Stomach (tissue), 9 donors: ENCODE results near the gene FAN1. TPM values are rescaled to one million over a fixed set of nuclear protein-coding genes. Genes with fewer than 3 reads are reported as not detected.

Experiments used
- DNase-seq, 2 donors: peaks; one replicate each; pipeline versions ENCODE4 v3.0.0 to v3.0.0-alpha.2; 2013 to 2019
- H3K27ac ChIP-seq, 5 donors: fragments of 200-600 bp in 4 of 5; sonication (generic) in 4 of 5; one replicate each; pipeline ENCODE4 v1.5.1; 2013 to 2019; ENCODE audit warnings: mild to moderate bottlenecking in 1 of 5, moderate library complexity in 1 of 5
- H3K27me3 ChIP-seq, 3 donors: fragments of 200-600 bp; sonication (generic); one replicate each; pipeline ENCODE4 v1.5.1; 2017 to 2019; ENCODE audit warnings: mixed run types in 1 of 3
- H3K36me3 ChIP-seq, 4 donors: fragments of 200-600 bp; sonication (generic); 1 replicate in 3 of 4; 2 replicates in 1 of 4; pipeline ENCODE4 v1.5.1; 2016 to 2019
- H3K4me1 ChIP-seq, 4 donors: fragments of 200-600 bp; sonication (generic); one replicate each; pipeline ENCODE4 v1.5.1; 2016 to 2019
- H3K4me3 ChIP-seq, 4 donors: fragments of 200-600 bp; sonication (generic) in 3 of 4; one replicate each; pipeline ENCODE4 v1.5.1; 2016 to 2019; ENCODE audit warnings: mild to moderate bottlenecking in 1 of 4
- H3K9me3 ChIP-seq, 4 donors: fragments of 200-600 bp; sonication (generic); one replicate each; pipeline ENCODE4 v1.5.1; 2016 to 2019
- CTCF ChIP-seq, 7 experiments: fragments of 450-650 bp in 4 of 7; fragments of 200-600 bp in 3 of 7; sonication (generic) in 3 of 7; IDR thresholded peaks; one replicate each; pipeline ENCODE4 v1.5.1; 2016 to 2019; ENCODE audit warnings: antibody characterized with exemption in 7 of 7, control low read depth in 2 of 7, mild to moderate bottlenecking in 1 of 7
- EP300 ChIP-seq: sonication (generic); formaldehyde crosslinking; IDR thresholded peaks from one replicate; pipeline ENCODE4 v1.6.1; 2017; ENCODE audit warnings: antibody characterized with exemption
- POLR2A ChIP-seq, 4 donors: fragments of 450-650 bp; IDR thresholded peaks; one replicate each; pipeline ENCODE4 v1.6.1; 2016; ENCODE audit warnings: antibody characterized with exemption in 4 of 4, control low read depth in 2 of 4, mild to moderate bottlenecking in 1 of 4, moderate library complexity in 1 of 4
- POLR2AphosphoS5 ChIP-seq, 3 donors: sonication (generic); formaldehyde crosslinking; IDR thresholded peaks; one replicate each; pipeline ENCODE4 v1.6.1; 2016; ENCODE audit warnings: antibody characterized with exemption in 3 of 3
- WGBS, 5 donors: extraction: QIAGEN DNeasy Blood & Tissue Kit in 3 of 5; methylation state at CpG; one replicate each; pipeline versions ENCODE4 v1.1.5 to v1.1.7; 2013 to 2018; 5-methylcytosine and 5-hydroxymethylcytosine counted together
- intact Hi-C: fragments of 100-400 bp; cut with DNase I; formaldehyde crosslinking; loops from one replicate; pipeline ENCODE4 v1.15.1; 2023; ENCODE audit warnings: low total_unique reads
- polyA plus RNA-seq, 3 donors: library from polyadenylated mRNA; stranded (reverse); fragments of 200-250 nt; gene quantifications; one replicate each; pipeline ENCODE4 v1.2.3, GENCODE V29; 2013
- total RNA-seq, 5 donors: library from RNA; depleted of rRNA; stranded (reverse); fragments of >200 nt; gene quantifications; one replicate each; pipeline versions ENCODE4 v1.1.0 to v1.2.3, GENCODE V29; 2014 to 2016
- donor health status: healthy with polysubstance abuse.
- donor health status: Bipolar disorder and iron deficiency.
- donor health status: healthy.

The FAN1 gene
- total and polyA plus RNA-seq, 8 donors: 5.7 to 83.0 (median 20.1) TPM

DNA sequence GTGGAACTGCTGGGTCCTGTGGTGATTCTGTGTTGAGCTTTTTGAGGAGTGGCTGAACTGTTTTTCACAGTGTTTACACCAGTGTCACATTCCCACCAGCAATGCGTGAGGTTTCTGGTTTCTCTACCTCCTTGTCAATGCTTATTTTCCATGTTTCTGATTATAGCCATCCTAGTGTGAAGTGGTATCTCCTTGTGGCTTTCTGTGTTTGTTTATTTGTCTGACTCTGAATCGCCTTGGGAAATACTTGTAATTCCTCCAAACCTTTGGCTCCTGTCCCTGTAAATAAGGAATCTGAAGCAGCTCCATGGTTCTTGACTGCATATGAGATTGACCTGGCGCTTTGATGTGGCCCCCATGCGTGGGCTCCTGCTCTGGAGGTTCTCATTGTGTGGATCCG, 20.6 kb downstream of the FAN1 start:
- DNase-seq: no peak
- intact Hi-C loops: no loop called here
- Histone ChIP-seq H3K27me3 (no peaks in the 10 kb centered on the region), H3K4me3 (no peak overlapping the region), H3K9me3 (no peaks in the 10 kb centered on the region), H3K36me3 (peaks cover 51 to 98% (median 95%) of the 10 kb centered on the region in 4 donors), H3K27ac (no peak overlapping the region), H3K4me1 (peaks cover 16 to 34% (median 21%) of the 10 kb centered on the region in 4 donors)
- TF ChIP-seq POLR2AphosphoS5 (IDR thresholded peaks at IDR 0.05) (no peak), CTCF (IDR thresholded peaks at IDR 0.05) (no peak), POLR2A (IDR thresholded peaks at IDR 0.05) (no peak), EP300 (no peak)
- 69 to 85% (median 75%) methylated on average over 5 of the region's 5 CpGs for WGBS, 5 donors

- Histone ChIP-seq H3K27me3 (no peaks in the 10 kb centered on the region), H3K4me3 (no peak overlapping the region), H3K36me3 (peaks cover 51 to 93% (median 91%) of the 10 kb centered on the region in 4 donors), H3K4me1 (peaks cover 16 to 34% (median 21%) of the 10 kb centered on the region in 4 donors), H3K9me3 (no peaks in the 10 kb centered on the region), H3K27ac (no peak overlapping the region)
- 90 to 95% (median 93%) methylated on average over 9 of the region's 9 CpGs for WGBS, 5 donors
- TF ChIP-seq POLR2A (IDR thresholded peaks at IDR 0.05) (no peak), EP300 (no peak), CTCF (IDR thresholded peaks at IDR 0.05) (no peak), POLR2AphosphoS5 (IDR thresholded peaks at IDR 0.05) (no peak)
- intact Hi-C loops: no loop called here
- no peak for DNase-seq
Observed at GRCh38 chr15:30925686-30926085, 22.0 kb downstream of the FAN1 start.

DNA sequence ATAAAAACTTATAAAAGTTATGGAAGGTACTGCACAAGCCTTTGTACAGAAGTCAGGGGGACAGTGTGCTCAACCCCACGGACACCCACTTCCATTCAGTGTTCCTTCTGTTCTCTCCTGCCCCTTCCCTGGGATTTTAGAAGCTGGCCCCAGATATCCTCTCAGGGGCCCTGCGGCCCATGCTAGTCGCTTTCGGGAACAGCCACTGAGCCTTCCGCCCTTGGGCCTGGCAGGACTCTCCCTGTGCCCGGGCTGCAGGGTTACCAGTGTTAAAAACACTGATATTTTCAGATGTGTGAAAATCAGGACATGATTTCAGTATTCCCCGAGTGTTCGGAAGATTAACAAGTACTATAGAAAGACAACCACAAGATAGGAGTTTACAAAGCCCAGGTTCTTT, 22.4 kb downstream of the FAN1 start:
- H3K4me1 ChIP-seq: peaks cover 16 to 31% (median 20%) of the 10 kb centered on the region in 4 donors
- H3K4me3 ChIP-seq: no peak overlapping the region
- no peak overlapping the region for H3K27ac ChIP-seq
- intact Hi-C loops: no loop called here
- TF ChIP-seq EP300: no peak
- TF ChIP-seq POLR2A (IDR thresholded peaks at IDR 0.05): no peak
- TF ChIP-seq CTCF (IDR thresholded peaks at IDR 0.05): no peak
- no peak for TF ChIP-seq POLR2AphosphoS5 (IDR thresholded peaks at IDR 0.05)
- H3K27me3 ChIP-seq: no peaks in the 10 kb centered on the region
- no peaks in the 10 kb centered on the region for H3K9me3 ChIP-seq
- 93 to 96% (median 96%) methylated on average over 8 of the region's 8 CpGs for WGBS, 5 donors
- H3K36me3 ChIP-seq: peaks cover 48 to 93% (median 91%) of the 10 kb centered on the region in 4 donors
- no peak for DNase-seq

GRCh38 chr15:30927148-30927761, 23.5 kb downstream of the FAN1 start:
- H3K4me1 ChIP-seq: peaks cover 11 to 21% (median 12%) of the 10 kb centered on the region in 4 donors
- no peaks in the 10 kb centered on the region for H3K9me3 ChIP-seq
- WGBS, 5 donors: 85 to 90% (median 89%) methylated on average over 6 to 7 of the region's 7 CpGs
- no peaks in the 10 kb centered on the region for H3K27me3 ChIP-seq
- H3K27ac ChIP-seq: no peak overlapping the region
- intact Hi-C loops: no loop called here
- peaks cover 48 to 90% (median 88%) of the 10 kb centered on the region in 4 donors for H3K36me3 ChIP-seq
- TF ChIP-seq CTCF (IDR thresholded peaks at IDR 0.05): no peak
- no peak for TF ChIP-seq POLR2AphosphoS5 (IDR thresholded peaks at IDR 0.05)
- no peak for TF ChIP-seq POLR2A (IDR thresholded peaks at IDR 0.05)
- TF ChIP-seq EP300: no peak
- no peak for DNase-seq
- no peak overlapping the region for H3K4me3 ChIP-seq
